Measurements from ENCODE around the gene JARID2. TPM values are rescaled to one million over a fixed set of nuclear protein-coding genes. Genes with fewer than 3 reads are reported as not detected.
"Not testable (repeated sequence)": the region's sequence is repeated elsewhere in the genome, so short reads cannot be mapped to it uniquely, and the experiment has no call there.

Gene JARID2
- total RNA-seq, 2 donors from 2014 or later: 9.1 to 10.7 TPM

DNA sequence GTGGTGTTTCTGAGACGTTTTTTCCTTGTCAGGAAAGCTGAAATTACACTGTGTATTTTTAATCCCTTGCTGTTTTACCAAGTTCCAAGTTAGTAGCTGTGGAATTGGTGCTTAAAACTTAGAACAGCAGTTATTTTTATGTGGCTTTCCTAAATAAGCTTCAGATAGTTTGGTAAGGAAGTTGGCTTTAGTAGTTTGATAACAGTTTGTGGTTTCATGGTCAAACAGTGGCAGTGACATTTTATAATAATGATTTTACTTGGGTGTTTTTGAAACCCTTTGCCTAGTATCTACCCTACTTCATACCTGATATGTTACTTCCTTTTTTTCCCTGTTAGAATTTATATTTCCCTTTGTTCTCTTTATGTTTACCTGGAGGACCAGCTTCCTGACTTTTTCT is 164.9 kb downstream of the JARID2 start:
- no peaks in the 10 kb centered on the region for H3K36me3 ChIP-seq
- DNase-seq: no peak
- H3K27ac ChIP-seq: no peak overlapping the region
- no peak overlapping the region for H3K9ac ChIP-seq (ENCODE audit: low read depth in 2 of 2, low read length in 2 of 2)
- H3K9me3 ChIP-seq: no peaks in the 10 kb centered on the region
- H3K27me3 ChIP-seq: no peaks in the 10 kb centered on the region
- no peaks in the 10 kb centered on the region for H3K4me1 ChIP-seq
- no peak overlapping the region for H3K4me3 ChIP-seq
- TF ChIP-seq, protein P1, sequence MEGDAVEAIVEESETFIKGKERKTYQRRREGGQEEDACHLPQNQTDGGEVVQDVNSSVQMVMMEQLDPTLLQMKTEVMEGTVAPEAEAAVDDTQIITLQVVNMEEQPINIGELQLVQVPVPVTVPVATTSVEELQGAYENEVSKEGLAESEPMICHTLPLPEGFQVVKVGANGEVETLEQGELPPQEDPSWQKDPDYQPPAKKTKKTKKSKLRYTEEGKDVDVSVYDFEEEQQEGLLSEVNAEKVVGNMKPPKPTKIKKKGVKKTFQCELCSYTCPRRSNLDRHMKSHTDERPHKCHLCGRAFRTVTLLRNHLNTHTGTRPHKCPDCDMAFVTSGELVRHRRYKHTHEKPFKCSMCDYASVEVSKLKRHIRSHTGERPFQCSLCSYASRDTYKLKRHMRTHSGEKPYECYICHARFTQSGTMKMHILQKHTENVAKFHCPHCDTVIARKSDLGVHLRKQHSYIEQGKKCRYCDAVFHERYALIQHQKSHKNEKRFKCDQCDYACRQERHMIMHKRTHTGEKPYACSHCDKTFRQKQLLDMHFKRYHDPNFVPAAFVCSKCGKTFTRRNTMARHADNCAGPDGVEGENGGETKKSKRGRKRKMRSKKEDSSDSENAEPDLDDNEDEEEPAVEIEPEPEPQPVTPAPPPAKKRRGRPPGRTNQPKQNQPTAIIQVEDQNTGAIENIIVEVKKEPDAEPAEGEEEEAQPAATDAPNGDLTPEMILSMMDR (IDR thresholded peaks at IDR 0.05): no peak
- intact Hi-C loops (cut with DNase I): no loop called here

DNA sequence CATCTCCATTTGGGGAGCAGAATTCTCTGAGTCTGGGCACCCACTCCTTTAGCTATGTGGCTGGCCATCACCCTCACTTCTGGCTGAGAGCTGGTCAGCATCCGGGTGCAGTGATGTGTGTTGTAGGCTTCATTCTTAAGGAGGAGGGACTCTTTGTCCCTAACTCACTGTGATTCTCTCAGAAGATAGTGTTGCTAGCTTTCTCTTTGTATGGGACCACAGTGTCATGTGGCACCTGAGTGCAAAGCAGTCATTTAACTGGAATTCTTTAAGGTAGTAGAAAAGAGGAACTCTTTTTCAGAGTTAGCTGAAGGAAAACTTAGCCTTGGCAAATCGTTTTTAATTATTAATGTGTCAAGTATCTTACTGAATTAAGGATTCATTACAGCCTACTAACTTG is 165.9 kb downstream of the JARID2 start:
- DNase-seq: no peak
- no peaks in the 10 kb centered on the region for H3K27me3 ChIP-seq
- H3K4me1 ChIP-seq: no peaks in the 10 kb centered on the region
- intact Hi-C loops (cut with DNase I): no loop called here
- H3K9ac ChIP-seq (ENCODE audit: low read depth in 2 of 2, low read length in 2 of 2): no peak overlapping the region
- TF ChIP-seq, protein P1 (IDR thresholded peaks at IDR 0.05): no peak
- H3K27ac ChIP-seq: no peak overlapping the region
- H3K9me3 ChIP-seq: no peaks in the 10 kb centered on the region
- no peaks in the 10 kb centered on the region for H3K36me3 ChIP-seq
- H3K4me3 ChIP-seq: no peak overlapping the region

DNA sequence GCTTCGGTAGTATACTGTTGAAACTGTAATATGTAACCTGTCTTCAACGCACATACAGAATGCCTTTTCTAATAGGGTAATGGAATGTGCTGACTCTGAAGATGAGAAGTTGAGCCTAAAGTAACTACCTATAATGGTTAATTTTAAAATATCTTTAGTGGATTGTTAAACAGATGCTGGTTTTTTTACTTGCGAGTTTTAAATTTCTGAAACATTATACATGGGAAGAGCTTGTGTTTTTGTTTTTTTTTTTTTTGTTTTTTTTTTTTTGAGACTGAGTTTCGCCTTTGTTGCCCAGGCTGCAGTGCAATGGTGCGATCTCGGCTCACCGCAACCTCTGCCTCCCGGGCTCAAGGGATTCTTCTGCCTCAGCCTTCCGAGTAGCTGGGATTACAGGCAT is 166.9 kb downstream of the JARID2 start:
- TF ChIP-seq, protein P1 (IDR thresholded peaks at IDR 0.05): no peak
- intact Hi-C loops (cut with DNase I): no loop called here
- no peak overlapping the region for H3K9ac ChIP-seq (ENCODE audit: low read depth in 2 of 2, low read length in 2 of 2)
- H3K36me3 ChIP-seq: no peaks in the 10 kb centered on the region
- H3K27me3 ChIP-seq: no peaks in the 10 kb centered on the region
- no peaks in the 10 kb centered on the region for H3K9me3 ChIP-seq
- H3K4me3 ChIP-seq: no peak overlapping the region
- no peaks in the 10 kb centered on the region for H3K4me1 ChIP-seq
- H3K27ac ChIP-seq: no peak overlapping the region
- DNase-seq: no peak

DNA sequence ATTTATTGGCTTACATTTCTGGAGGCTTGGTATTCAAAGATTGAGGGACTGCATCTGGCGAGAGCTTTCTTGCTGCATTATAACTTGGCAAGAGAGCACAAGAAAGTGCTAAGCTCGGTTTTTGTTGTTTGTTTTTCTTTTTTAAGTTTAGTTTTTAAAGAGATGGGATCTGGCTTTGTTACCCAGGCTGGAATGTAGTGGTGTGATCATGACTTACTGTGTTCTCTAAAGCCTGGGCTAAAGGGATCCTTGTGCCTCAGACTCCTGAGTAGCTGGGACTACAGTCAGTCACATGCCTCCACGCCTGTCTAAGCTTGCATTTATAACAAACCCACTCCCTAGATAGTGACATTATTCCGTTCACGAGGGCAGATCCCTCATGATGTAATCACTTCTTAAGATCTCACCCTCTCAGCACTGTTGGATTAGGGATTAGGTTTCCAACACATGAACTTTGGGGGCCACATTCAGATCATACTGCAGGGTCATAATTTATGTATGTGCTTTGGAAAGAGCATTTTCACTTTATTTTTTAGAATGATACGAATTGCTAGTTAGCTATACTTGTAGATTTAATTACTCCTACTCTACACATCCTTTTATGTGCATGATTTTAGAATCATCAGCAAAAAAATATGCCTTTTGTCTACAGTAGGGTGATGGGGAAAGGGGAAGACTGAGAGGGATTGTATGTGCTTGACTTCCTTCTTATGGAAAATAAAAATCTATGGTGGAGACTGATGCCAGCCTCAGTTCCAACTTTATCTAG is 167.8 kb downstream of the JARID2 start:
- Histone ChIP-seq H3K36me3 (no peaks in the 10 kb centered on the region), H3K27me3 (no peaks in the 10 kb centered on the region), H3K4me3 (no peak overlapping the region), H3K9me3 (no peaks in the 10 kb centered on the region), H3K4me1 (no peaks in the 10 kb centered on the region), H3K9ac (ENCODE audit: low read depth in 2 of 2, low read length in 2 of 2) (no peak overlapping the region), H3K27ac (no peak overlapping the region)
- intact Hi-C loops (cut with DNase I): no loop called here
- TF ChIP-seq, protein P1 (IDR thresholded peaks at IDR 0.05): no peak
- no peak for DNase-seq

GRCh38 chr6:15414235-15414612 is 168.4 kb downstream of the JARID2 start:
- Histone ChIP-seq H3K4me1 (no peaks in the 10 kb centered on the region), H3K36me3 (no peaks in the 10 kb centered on the region), H3K27ac (no peak overlapping the region), H3K27me3 (no peaks in the 10 kb centered on the region), H3K4me3 (no peak overlapping the region), H3K9me3 (no peaks in the 10 kb centered on the region), H3K9ac (ENCODE audit: low read depth in 2 of 2, low read length in 2 of 2) (no peak overlapping the region)
- TF ChIP-seq, protein P1 (IDR thresholded peaks at IDR 0.05): no peak
- DNase-seq: no peak
- intact Hi-C loops (cut with DNase I): no loop called here

GRCh38 chr6:15415622-15416021 is 169.8 kb downstream of the JARID2 start:
- intact Hi-C loops (cut with DNase I); H3K4me3 ChIP-seq; H3K9ac ChIP-seq (ENCODE audit: low read depth in 2 of 2, low read length in 2 of 2); H3K27me3 ChIP-seq; DNase-seq; H3K4me1 ChIP-seq; H3K36me3 ChIP-seq; H3K9me3 ChIP-seq; H3K27ac ChIP-seq: not testable (repeated sequence)

Measured in colonic mucosa (tissue), 4 donors.